Upper lobe of left lung (tissue), 4 donors: ENCODE results near the gene PALLD.

ENCODE experiments used
- CTCF ChIP-seq, 6 experiments: fragments of 450-650 bp in 4 of 6; fragments of 200-600 bp in 2 of 6; sonication (generic) in 2 of 6; IDR thresholded peaks; one replicate each; pipeline ENCODE4 v1.5.1; 2016 to 2019; ENCODE audit warnings: antibody characterized with exemption in 6 of 6
- EP300 ChIP-seq, 4 donors: sonication (generic); formaldehyde crosslinking; IDR thresholded peaks; one replicate each; pipeline ENCODE4 v1.5.1; 2017; ENCODE audit warnings: antibody characterized with exemption in 4 of 4, control low read depth in 2 of 4
- POLR2AphosphoS5 ChIP-seq, 2 donors: sonication (generic); formaldehyde crosslinking; IDR thresholded peaks; one replicate each; pipeline ENCODE4 v1.5.1; 2017; ENCODE audit warnings: antibody characterized with exemption in 2 of 2

DNA sequence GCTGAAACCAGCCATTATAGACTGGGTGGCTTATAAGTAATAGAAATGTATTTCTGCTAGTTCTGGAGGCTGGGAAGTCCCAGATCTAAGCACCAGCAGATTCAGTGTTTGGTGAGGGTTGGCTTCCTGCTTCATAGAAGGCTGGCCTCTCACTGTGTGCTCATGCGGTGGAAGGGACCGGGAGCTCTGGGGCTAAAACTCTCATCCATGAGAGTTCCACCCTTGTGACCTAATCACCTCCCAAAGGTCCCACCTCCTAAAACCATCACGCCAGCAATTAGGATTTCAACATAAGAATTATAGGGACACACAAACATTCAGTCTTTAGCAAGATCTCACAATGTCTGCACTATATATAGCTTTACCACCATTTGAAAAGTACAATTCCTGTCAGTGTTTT lies 298.0 kb downstream of the PALLD start:
- TF ChIP-seq CTCF (IDR thresholded peaks at IDR 0.05) (no peak), POLR2AphosphoS5 (IDR thresholded peaks at IDR 0.05) (no peak), EP300 (IDR thresholded peaks at IDR 0.05) (no peak)
